ENCODE results near the gene RCAN2. TPM values are rescaled to one million over a fixed set of nuclear protein-coding genes. Genes with fewer than 3 reads are reported as not detected.

The RCAN2 gene
- total RNA-seq, 1 experiment from 2014 or later, result 0.05 TPM

DNA sequence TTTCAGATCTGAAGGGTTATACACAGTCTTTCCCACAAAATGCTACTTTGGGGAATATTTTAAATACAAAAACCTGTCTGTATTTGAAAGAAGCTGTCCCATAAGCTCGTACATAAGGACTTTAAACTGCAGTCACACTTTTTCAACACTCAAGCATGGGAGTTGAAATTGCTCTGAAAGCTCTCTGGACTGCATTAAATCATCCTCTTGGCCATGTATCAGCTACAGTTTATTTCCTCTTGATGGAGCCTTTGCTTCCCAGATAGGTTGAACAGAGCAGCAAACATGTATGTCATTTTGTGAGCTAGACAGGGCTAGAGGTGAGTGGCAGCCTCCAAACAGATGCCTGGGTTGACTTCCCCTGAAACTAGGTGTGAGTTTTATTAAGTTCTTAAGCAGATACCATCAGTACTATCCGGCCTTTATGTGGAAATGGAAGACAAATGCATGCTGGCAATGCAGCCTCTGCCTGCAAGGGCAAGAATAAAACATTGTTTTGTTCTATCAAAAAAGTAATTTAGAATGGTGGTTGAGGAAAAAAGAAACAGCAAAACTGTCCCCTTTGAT lies 214.6 kb downstream of the RCAN2 start:
- Histone ChIP-seq H3K36me3 (ENCODE audit: control insufficient read depth, insufficient read depth, low read length) (no peaks in the 10 kb centered on the region), H3K27me3 (ENCODE audit: control insufficient read depth, insufficient read depth, low read length) (no peaks in the 10 kb centered on the region), H3K9me3 (ENCODE audit: control insufficient read depth, insufficient read depth, low read depth, low read length) (no peaks in the 10 kb centered on the region), H3K4me3 (ENCODE audit: low read depth in 2 of 2, low read length in 2 of 2) (no peak overlapping the region), H3K4me1 (ENCODE audit: control insufficient read depth, insufficient read depth, low read length) (no peaks in the 10 kb centered on the region), H3K27ac (ENCODE audit: low read length) (no peak overlapping the region)
- intact Hi-C loops (cut with micrococcal nuclease; ENCODE audit: unreplicated experiment), result no loop called here
- ChIA-PET POLR2A (no interaction called here), CTCF (no interaction called here)
- TF ChIP-seq POLR2AphosphoS5 (IDR thresholded peaks at IDR 0.05; ENCODE audit: low read depth, low read length), result no peak
- TF ChIP-seq, protein P1, sequence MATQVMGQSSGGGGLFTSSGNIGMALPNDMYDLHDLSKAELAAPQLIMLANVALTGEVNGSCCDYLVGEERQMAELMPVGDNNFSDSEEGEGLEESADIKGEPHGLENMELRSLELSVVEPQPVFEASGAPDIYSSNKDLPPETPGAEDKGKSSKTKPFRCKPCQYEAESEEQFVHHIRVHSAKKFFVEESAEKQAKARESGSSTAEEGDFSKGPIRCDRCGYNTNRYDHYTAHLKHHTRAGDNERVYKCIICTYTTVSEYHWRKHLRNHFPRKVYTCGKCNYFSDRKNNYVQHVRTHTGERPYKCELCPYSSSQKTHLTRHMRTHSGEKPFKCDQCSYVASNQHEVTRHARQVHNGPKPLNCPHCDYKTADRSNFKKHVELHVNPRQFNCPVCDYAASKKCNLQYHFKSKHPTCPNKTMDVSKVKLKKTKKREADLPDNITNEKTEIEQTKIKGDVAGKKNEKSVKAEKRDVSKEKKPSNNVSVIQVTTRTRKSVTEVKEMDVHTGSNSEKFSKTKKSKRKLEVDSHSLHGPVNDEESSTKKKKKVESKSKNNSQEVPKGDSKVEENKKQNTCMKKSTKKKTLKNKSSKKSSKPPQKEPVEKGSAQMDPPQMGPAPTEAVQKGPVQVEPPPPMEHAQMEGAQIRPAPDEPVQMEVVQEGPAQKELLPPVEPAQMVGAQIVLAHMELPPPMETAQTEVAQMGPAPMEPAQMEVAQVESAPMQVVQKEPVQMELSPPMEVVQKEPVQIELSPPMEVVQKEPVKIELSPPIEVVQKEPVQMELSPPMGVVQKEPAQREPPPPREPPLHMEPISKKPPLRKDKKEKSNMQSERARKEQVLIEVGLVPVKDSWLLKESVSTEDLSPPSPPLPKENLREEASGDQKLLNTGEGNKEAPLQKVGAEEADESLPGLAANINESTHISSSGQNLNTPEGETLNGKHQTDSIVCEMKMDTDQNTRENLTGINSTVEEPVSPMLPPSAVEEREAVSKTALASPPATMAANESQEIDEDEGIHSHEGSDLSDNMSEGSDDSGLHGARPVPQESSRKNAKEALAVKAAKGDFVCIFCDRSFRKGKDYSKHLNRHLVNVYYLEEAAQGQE (IDR thresholded peaks at IDR 0.05; ENCODE audit: insufficient read depth in 1 of 2, low read depth in 2 of 2, low read length in 1 of 2), result no peak
- TF ChIP-seq, protein P2, sequence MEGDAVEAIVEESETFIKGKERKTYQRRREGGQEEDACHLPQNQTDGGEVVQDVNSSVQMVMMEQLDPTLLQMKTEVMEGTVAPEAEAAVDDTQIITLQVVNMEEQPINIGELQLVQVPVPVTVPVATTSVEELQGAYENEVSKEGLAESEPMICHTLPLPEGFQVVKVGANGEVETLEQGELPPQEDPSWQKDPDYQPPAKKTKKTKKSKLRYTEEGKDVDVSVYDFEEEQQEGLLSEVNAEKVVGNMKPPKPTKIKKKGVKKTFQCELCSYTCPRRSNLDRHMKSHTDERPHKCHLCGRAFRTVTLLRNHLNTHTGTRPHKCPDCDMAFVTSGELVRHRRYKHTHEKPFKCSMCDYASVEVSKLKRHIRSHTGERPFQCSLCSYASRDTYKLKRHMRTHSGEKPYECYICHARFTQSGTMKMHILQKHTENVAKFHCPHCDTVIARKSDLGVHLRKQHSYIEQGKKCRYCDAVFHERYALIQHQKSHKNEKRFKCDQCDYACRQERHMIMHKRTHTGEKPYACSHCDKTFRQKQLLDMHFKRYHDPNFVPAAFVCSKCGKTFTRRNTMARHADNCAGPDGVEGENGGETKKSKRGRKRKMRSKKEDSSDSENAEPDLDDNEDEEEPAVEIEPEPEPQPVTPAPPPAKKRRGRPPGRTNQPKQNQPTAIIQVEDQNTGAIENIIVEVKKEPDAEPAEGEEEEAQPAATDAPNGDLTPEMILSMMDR (IDR thresholded peaks at IDR 0.05), result no peak
- no peak for TF ChIP-seq TCF7L2 (IDR thresholded peaks at IDR 0.05; ENCODE audit: low read depth, low read length)
- no peak for TF ChIP-seq SIN3A (IDR thresholded peaks at IDR 0.05; ENCODE audit: borderline replicate concordance, insufficient read depth, low read depth, low read length)
- ATAC-seq (no peak), DNase-seq (ENCODE audit: low read depth, low spot score) (no peak)
- BruUV-seq (replicated peaks), result no TSS peak
- in situ Hi-C loops (cut with HindIII; ENCODE audit: low pct_unique_long_range_greater_than_20kb, low sequenced_read_pairs), result no loop called here

- POLR2A ChIA-PET, result no interaction called here
- H3K27me3 ChIP-seq (ENCODE audit: control insufficient read depth, insufficient read depth, low read length), result no peaks in the 10 kb centered on the region
- ATAC-seq, result no peak
- TF ChIP-seq, protein P2 (IDR thresholded peaks at IDR 0.05), result no peak
- no peak for TF ChIP-seq SIN3A (IDR thresholded peaks at IDR 0.05; ENCODE audit: borderline replicate concordance, insufficient read depth, low read depth, low read length)
- no peak for TF ChIP-seq POLR2AphosphoS5 (IDR thresholded peaks at IDR 0.05; ENCODE audit: low read depth, low read length)
- TF ChIP-seq, protein P1 (IDR thresholded peaks at IDR 0.05; ENCODE audit: insufficient read depth in 1 of 2, low read depth in 2 of 2, low read length in 1 of 2), result no peak
- intact Hi-C loops (cut with micrococcal nuclease; ENCODE audit: unreplicated experiment) (no loop called here), in situ Hi-C loops (cut with HindIII; ENCODE audit: low pct_unique_long_range_greater_than_20kb, low sequenced_read_pairs) (no loop called here)
- DNase-seq (ENCODE audit: low read depth, low spot score), result no peak
- no peak overlapping the region for H3K27ac ChIP-seq (ENCODE audit: low read length)
- H3K4me1 ChIP-seq (ENCODE audit: control insufficient read depth, insufficient read depth, low read length), result no peaks in the 10 kb centered on the region
- H3K36me3 ChIP-seq (ENCODE audit: control insufficient read depth, insufficient read depth, low read length), result no peaks in the 10 kb centered on the region
- H3K4me3 ChIP-seq (ENCODE audit: low read depth in 2 of 2, low read length in 2 of 2), result no peak overlapping the region
- CTCF ChIA-PET, result no interaction called here
- H3K9me3 ChIP-seq (ENCODE audit: control insufficient read depth, insufficient read depth, low read depth, low read length), result no peaks in the 10 kb centered on the region
- no TSS peak for BruUV-seq (replicated peaks)
Observed at GRCh38 chr6:46274502-46274901, 216.7 kb downstream of the RCAN2 start.
